H7 (cell line): Measurements from ENCODE around the gene EPHB6. TPM values are rescaled to one million over a fixed set of nuclear protein-coding genes. Genes with fewer than 3 reads are reported as not detected.

Experiments
- DNase-seq: peaks from one replicate; pipeline ENCODE4 v3.0.0; 2012
- H3K27me3 ChIP-seq: 2 replicates; pipeline ENCODE4 v1.6.0; 2011; ENCODE audit warnings: mild to moderate bottlenecking, low read length; ENCODE audit not compliant: control insufficient read depth, insufficient read depth
- H3K36me3 ChIP-seq: replicated peaks from 2 replicates; pipeline ENCODE4 v1.5.1; 2011; ENCODE audit warnings: low read length; ENCODE audit not compliant: control insufficient read depth, insufficient read depth
- H3K4me3 ChIP-seq: 2 replicates; pipeline ENCODE4 v1.5.1; 2011; ENCODE audit warnings: low read depth, mild to moderate bottlenecking, control low read depth, low read length, moderate library complexity; ENCODE audit not compliant: insufficient read depth
- total RNA-seq: library from RNA; depleted of rRNA; stranded (reverse); fragments of >200 nt; shearing (Covaris generic); gene quantifications from 2 replicates; pipeline ENCODE4 v1.2.3, GENCODE V29; 2014

Gene EPHB6
- total RNA-seq, 1 experiment from 2014 or later = 8.8 TPM

DNA sequence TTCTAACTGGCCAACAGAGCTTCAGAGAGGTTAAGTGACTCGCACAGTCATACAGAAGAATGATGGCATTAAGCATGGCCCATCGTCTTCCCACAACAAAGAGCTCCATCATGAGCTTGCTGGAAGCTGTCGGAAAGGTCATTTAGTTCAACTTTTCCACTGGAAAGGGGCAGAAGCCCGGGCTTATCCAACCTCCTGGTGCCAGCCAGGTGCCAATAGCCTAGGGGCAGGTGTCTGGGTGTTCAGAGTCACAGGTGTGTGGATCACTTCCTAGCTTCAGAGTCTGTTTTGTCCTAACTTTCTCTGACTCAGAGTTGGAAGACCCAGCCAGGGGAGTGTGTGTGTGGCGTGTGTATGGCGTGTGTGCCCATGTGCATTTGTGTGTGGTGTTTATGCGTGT is 32.0 kb downstream of the EPHB6 start:
- no peaks in the 10 kb centered on the region; the same call in 1 of the 2 replicates for H3K27me3 ChIP-seq
- no peaks in the 10 kb centered on the region for H3K36me3 ChIP-seq
- DNase-seq = no peak
- H3K4me3 ChIP-seq = no peak overlapping the region

DNA sequence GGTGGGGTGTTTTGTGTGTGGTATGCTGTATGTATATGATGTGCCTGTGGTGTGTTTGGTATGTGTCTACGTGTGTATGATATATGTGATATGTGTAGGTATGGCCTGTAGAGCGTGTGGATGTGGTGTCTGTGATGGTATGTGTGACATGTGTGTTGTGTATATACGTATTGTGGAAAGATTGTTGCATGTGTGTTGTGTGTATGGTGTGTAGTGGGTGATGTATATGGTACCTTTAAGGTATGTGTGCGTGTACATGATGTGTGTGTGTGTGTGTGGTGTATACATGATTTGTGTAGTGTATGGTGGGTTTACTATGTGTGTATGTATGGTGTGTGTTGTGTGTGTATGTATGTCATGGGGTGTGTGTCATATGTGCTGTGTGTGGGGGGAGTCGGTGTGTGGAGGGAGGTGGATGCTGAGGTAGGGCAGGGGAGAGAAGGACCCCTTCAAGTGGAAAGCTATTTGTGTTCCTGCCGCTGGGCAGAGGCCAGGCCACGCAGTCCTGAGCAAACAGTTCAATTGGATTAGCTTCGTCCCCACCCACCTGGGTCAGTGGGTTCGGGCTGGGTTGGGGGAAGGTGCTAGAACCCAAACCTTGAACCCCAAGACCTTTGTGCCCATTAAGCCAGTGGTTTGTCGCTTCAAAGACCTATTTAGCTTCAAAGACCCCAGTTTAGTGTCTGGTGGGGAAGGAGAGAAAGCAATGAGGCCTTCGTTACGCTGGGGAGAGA is 32.6 kb downstream of the EPHB6 start:
- no peaks in the 10 kb centered on the region for H3K36me3 ChIP-seq
- no peak for DNase-seq

DNA sequence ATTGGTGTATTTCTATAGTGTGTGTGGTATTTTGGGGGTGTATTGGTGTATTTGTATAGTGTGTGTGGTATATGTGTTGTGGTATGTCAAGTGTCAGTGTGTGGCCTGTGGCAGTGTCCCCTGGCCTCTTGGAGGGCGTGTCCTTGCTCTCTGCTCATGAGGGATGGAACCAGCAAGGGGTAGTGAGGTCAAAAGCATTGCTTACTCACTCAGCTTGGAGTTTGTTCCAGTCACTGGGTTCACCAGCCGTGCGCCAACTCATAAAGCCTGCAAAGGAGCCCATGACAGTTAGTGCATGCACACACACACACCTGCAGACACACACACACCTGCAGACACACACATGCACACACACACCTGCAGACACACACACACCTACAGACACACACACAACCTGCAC is 34.9 kb downstream of the EPHB6 start:
- H3K4me3 ChIP-seq = no peak overlapping the region
- DNase-seq = no peak
- no peaks in the 10 kb centered on the region for H3K36me3 ChIP-seq
- H3K27me3 ChIP-seq = no peaks in the 10 kb centered on the region

More for the DNA sequence above, 32.6 kb downstream of the EPHB6 start:
- Histone ChIP-seq H3K27me3 (no peaks in the 10 kb centered on the region; the same call in 1 of the 2 replicates), H3K4me3 (no peak overlapping the region)

DNA sequence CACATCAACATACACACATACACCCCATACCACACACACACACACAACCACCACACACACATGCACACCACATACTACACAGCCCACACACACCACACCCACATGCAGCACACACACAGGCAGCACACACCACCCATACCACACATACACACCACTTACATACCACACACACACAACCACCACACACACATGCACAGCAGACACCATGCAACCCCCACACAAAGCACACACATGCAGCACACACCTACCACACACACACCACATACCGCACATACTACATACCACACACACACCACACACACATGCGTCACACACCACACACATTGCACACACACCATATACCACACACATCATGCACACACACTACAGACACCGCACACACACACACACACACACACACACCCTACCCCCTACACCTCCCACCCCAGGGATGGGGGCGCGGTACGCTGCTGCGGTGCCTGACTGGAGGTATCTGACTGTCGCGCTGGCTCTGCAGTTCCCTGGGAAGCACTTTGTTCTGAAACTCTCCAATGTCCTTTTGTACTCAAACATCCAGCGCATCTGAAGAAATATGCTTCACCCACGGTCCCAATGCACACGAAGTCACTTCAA is 36.1 kb downstream of the EPHB6 start:
- no peak for DNase-seq
- H3K4me3 ChIP-seq = no peak overlapping the region
- H3K36me3 ChIP-seq = no peaks in the 10 kb centered on the region
- H3K27me3 ChIP-seq = no peaks in the 10 kb centered on the region

DNA sequence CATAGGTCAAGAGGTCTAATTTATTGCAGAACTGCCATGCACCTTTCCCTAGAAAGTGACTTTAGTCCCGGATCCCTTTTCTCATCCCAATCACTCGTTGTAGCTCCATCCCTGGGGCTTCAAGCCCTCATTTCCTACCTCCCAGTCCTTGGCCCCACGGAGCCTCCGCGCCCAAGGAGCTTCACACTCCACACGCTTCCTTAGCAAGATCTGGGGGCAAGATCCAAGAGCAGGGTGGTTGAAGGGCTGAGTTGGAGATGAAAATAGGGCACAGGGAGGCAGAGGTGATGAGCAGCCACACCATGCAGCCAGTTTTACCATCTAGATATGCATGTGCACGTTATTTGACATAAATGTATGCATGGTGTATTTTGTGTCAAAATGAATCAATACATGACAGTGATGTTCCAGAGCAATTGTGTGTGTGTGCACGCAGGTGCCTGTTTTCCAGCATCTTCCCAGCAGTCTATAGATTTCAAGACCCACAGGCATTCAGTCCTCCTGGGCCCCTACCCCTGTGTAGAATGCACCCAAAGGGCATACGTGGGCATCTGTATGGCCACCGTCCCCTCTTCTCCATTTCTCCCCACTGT is 36.7 kb downstream of the EPHB6 start:
- H3K36me3 ChIP-seq = no peaks in the 10 kb centered on the region
- H3K27me3 ChIP-seq = no peaks in the 10 kb centered on the region
- H3K4me3 ChIP-seq = no peak overlapping the region
- no peak for DNase-seq

DNA sequence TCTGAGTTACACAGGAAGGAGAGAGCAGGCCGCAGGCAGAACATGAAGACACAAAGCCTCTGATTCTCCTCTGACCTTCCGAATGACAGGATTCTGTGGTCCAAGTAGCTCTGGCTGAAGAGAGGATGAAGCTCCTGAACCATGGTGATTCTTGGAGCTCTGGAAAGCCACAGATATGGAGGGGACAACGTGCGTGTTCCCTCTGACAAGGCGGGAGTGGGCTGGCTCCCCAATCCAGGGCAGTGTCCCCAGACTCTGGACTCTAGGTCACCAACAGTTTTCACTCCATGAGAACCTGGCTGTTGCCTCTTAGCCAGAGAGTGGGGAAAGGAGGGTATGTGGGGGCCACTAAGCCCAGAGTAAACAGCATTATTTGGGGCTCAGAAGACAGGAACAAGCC is 38.1 kb downstream of the EPHB6 start:
- DNase-seq = no peak

DNA sequence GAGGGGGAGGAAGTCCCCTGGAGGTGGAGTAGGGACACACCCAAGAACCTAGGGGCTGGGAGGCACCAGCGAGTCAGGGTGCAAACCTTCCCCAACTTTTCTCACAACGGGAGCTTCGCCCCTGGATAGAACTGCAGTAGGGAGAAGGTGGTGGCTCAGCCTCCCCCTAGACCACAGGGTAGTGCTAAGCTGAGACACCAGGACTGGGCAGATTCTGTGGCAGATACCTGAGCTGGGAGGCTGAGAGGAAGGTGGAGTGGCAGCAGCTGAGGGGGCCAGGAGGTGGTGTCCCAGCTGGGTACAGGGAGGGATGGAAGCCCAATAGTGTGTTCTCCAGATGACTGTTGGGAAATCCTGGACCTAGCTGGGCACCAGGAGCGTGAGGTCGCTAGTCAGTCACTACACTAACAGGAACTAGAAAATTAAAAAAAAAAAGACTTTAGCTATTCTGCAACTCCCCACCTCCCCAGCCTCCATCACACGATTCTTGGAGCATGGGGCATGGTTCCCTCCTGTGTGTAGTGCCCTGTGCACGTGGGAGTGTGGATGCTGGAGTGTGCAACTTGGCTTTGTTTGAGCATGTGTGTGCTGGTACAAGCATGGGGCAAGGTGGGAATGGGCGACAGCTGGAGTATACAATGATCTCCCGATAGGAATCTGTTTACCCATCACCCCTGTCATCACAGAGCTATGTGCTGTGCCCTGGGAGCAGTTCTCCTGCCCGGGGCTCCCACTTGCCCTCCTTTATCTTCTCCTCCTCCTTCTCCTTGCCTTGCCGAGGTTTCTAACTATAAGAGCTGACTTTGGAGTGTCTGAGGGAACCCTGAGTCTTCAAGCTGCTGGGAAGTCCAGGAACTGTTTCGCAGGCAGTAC is 39.5 kb downstream of the EPHB6 start:
- Histone ChIP-seq H3K27me3 (no peaks in the 10 kb centered on the region), H3K36me3 (no peaks in the 10 kb centered on the region)
- DNase-seq = no peak

More for the DNA sequence above, 38.1 kb downstream of the EPHB6 start:
- Histone ChIP-seq H3K36me3 (no peaks in the 10 kb centered on the region), H3K27me3 (no peaks in the 10 kb centered on the region), H3K4me3 (no peak overlapping the region)

DNA sequence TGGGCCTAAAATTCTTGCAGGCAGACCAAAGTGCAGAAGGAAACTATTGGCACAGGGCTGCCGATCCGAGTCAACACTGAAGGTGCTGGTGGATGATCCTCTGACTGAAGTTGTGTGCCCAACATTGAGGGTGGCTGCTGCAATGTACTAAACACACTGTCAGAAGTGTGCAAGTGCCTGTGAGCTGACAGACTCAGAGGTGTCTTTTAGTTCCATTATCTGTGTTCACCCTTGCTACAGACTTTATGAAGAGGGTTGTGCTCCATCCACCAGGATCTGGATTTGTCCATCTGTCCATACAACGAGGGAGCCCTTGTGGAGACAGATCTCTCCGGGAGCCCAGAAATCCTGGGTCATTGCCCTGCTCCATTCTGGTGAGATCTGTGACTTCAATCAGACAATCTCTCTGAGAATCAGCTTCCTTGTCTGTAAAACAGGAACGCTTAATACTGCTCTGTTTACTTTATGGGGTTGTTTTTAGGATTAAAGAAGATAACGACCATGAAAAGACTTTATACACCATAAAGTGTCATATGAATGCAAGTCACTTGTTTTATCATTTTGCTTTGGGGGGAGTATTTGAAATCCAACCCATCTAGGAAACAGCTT is 40.2 kb downstream of the EPHB6 start:
- Histone ChIP-seq H3K4me3 (no peak overlapping the region), H3K36me3 (no peaks in the 10 kb centered on the region), H3K27me3 (no peaks in the 10 kb centered on the region)
- no peak for DNase-seq

More for the DNA sequence above, 39.5 kb downstream of the EPHB6 start:
- no peak overlapping the region for H3K4me3 ChIP-seq

DNA sequence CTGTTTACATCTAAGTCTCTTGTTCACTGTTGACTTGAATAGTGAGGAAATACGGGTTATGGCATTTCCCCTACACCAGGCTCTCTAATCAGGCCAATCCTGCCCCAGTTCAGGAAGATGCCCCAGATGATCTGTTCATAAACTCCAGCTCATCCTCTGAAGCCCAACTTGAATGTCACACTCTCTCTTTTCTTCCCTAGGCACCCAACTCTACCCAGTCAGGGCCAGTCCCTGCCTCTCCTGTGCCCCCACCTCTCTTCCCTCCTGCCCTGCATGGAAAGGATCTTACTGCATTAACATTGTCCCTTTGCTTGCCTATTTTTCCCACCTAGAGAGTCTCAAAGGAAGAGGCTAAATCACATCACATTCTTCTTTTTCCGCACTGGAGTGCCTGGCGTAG is 41.3 kb downstream of the EPHB6 start:
- DNase-seq = no peak
- Histone ChIP-seq H3K27me3 (no peaks in the 10 kb centered on the region), H3K4me3 (no peak overlapping the region), H3K36me3 (no peaks in the 10 kb centered on the region)

DNA sequence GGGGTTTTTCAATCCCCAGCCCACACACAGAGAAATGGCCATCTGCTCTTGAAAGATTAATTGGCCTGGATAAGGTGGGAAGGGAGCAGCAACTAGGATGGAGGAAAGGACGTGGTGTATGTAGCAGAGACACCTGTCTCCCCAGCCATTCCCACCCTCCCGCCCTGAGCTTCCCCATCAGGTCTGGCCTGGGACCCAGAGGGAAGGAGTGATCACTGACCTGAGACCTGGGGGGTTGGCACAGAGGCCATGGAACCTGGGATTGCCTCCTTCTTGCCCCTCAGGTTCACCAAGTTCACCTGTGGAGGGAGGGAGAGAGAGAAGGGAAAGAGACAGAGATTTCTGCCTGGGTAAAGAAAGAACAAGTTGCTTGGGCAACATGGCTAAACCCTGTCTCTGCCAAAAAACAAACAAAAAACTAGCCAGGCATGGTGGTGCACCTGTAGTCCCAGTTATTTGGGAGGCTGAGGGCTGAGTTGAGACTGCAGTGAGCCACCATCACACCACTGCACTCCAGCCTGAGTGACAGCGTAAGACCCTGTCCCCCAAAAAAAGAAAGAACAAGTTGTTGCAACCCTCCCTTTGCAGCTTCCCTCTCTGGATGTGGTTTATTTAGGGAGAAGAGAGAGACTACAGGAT is 42.0 kb downstream of the EPHB6 start:
- Histone ChIP-seq H3K27me3 (no peaks in the 10 kb centered on the region), H3K36me3 (no peaks in the 10 kb centered on the region), H3K4me3 (no peak overlapping the region)
- DNase-seq = no peak

DNA sequence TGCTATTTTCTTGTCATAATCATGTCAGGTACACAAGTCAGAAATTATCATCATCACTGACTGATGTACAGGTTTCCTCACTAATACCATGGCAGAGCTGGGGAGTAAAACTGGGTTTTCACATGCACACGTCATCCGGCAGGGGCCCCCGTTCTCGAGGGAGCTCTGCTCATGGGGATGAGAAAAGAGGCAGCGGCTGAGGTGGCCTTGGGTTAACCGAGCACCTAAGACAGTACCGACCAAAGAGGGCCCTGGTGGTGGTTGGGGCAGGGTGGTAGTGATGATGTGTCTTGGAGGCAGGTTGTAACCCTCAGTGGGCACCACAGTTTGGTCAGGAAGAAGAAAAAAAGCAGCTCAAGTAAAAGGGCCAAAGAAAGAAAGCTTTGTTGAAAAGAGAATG is 42.8 kb downstream of the EPHB6 start:
- Histone ChIP-seq H3K4me3 (no peak overlapping the region), H3K36me3 (no peaks in the 10 kb centered on the region), H3K27me3 (no peaks in the 10 kb centered on the region)
- no peak for DNase-seq

DNA sequence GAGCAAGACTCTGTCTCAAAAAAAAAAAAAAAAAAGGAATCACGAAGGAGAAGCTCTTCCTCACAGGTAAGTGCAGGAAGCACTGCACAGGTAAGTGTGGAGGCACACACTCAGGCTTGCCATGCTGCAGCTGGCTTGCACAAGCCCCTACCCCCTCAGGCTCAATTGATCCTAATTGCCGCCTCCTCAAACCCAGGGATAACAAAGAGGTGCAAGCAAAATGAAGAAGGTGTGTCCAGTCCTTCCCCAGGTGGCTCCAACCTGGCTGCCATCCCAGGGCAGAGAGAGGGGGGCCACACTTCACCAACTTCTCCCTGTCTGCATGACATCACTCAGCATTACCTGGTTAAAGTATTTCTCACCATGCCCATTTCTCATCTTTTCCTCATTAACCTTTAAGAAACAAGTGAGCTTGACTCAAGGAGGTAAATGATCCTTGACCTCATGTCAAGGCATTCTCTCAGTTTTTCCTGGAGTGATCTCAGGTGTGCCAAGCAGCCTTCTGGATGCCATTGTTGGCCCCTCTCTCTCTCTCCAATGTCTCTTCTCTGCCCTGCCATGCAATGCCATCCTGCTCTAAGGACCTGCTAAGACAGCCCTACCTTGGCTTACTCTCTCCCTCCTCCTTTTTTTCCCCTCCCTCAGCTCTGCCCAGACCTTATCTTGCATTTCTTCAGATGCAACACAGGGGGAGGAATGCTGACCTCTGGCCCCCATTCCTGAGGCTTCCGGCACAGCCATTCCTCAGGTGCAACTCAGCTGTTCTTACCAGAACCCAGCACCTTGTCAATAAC is 43.7 kb downstream of the EPHB6 start:
- H3K27me3 ChIP-seq = no peaks in the 10 kb centered on the region
- H3K4me3 ChIP-seq = no peak overlapping the region
- DNase-seq = peak; percentile 40
- H3K36me3 ChIP-seq = no peaks in the 10 kb centered on the region

DNA sequence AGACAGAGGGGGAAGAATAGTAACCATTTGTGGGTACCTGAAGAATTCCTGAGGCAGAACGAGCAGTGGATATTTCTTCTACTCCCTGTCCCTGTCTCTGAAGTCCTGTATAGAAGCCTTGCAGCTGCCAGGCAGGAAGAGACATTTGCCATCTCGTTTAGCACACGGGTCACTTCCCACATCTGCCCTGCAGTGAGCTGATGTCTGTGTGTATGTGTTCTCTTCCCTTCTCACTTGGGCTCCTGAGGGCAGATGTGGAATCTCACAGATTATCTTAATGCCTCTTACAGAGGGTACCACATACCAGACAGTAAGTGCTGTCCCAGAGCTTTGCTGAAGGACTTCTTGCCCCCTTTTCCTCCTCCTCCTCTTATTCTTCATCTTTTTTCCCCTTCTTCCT is 44.8 kb downstream of the EPHB6 start:
- DNase-seq = no peak
- Histone ChIP-seq H3K27me3 (no peaks in the 10 kb centered on the region), H3K36me3 (no peaks in the 10 kb centered on the region), H3K4me3 (no peak overlapping the region)
